ENCODE data around the gene UIMC1.

UIMC1 gene

DNA sequence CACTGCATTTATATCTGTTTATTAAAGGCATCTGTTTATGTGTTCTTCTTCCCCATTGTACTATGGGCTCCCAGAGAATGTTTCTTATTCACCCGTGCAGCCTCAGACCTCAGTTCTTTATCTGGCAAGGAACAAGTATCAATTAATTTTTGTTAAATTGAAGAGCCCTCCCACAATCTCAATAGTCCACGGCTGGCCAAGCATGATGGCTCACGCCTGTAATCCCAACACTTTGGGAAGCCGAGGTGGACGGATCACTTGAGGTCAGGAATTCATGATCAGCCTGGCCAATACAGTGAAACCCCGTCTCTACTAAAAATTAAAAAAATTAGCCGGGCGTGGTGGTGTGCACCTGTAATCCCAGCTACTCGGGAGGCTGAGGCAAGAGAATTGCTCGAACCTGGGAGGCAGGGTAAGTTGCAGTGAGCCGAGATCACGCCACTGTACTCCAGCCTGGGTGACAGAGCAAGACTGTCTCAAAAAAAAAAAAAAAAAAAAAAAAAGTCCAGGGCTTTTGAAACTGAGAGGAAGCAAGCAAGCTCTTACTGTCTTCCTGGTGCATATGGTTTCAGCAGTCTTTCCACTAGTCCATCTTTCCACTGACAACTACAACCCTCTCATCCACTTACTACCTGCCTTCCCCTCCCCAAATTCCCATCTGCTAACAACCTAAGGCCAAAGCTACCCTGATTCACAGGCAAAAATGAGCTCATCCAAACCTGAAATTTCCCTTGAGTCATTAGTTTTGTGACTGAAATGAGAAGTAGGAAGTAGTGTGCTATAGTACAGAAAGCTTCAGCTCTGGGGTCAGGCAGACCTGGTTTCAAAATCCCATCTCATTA, 105.1 kb downstream of the UIMC1 start:
- DNase-seq: peak; percentile 1

DNA sequence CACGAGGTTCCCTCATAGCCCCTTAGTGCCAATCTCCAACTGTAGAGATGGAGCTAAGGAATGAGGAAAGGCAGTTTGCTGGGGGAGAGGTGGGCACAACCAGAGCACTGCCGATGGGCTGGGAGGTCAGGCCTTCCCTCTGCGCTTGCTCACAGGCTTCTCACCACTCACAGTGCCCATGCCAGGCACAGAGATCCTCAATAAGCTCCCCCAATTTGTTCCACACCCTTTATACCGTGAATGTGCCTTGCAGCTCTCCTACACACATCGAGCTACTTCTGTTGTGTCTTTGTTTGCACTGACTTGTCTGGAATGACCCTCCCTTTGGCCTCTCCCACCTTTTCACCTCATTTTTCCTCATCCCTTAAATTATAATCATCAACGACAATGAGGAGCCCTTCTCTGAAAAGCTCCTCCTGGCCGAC, 105.8 kb downstream of the UIMC1 start:
- no peak for DNase-seq

DNA sequence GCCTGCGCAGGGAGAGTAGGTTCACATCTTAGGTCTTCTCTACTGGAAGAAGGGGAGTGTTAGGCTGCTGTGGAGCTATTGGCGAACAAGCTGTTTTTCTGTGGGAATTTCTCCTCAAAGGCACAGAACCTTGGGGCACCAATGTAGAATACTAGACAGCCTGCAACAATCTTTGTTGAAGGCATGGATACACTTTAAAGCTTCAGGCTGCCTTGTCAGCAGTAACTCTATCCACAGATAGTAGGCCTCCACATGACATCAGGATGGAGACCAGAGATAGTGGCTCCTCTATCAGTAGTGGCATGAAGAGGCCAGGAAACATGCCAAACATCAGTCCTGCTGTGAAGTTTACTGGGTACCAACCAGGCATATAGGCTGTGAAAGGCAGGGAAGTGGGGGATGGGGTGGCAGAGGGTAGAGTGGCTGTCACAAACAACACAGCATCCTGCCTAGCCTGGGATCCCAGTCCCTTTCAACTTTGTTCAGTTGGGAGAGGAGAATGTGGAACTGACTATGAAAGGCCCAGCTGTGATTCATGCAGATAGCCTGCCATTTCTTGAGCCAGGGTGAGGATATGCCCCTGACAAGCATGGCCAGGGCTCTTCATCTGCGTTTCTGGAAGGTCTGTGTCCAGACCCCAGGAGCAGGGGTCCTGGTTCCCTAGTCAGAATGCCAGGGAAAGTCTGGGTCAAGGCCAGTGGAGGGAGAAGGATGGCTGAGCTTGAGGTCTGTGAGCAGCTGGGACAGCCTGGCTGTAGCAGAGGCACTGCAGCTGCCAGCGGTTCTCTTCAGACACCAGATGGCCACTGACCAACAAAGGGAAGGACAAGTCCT, 106.4 kb downstream of the UIMC1 start:
- peak; percentile 1 for DNase-seq

DNA sequence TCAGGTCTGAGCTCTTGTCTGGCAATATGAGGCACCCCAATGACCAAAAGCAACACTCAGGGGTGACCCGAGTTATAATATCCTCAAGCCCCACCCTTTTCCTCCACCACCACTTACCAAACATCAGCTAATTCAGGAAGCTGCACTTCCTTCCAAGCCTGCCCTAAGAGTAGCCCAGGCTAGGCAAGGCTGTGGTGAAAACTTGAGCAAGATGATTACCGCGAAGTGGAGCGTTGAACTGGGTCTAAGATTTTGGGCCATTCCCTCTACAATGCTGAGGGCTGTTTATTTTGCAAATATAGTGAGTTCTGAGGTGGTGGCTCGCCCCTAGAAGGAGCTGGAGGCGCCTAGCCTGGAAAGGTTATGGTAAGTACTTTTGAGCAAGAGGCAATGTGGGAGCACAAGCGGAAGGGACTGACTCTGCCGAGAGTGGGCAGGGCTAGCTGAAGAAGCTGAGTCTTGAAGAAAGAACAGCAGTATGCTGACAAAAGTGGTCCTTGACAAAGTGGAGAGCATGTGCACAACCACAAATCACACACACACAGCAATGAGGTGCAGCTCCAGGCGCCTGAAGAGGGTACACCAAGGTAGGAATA, 107.2 kb downstream of the UIMC1 start, which contains the start of gene HK3:
HK3 (minus strand) TSS at position 51 of the 596 bp plus-strand sequence. CDS start 3,187 bp downstream, outside the sequence.
- DNase-seq: peak; percentile 9

DNA sequence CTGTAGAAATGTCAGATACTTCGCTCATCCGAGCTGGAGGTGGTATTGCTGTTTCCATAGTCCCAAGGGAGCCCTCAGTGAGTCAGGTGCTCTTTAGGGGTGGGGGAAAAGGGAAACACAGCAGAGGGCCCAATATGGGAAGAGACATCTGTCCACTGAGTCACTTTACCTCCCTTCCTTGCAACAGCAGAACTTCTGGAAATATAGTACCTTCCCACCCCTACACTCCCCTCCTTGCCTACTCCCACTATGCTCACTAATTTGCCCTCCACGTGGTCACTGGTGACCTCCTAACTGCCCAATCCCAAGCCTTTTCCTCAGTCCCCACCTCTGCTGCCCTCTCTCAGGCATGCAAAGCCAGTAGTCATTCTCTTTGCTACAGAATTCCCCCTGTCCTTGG, 109.3 kb downstream of the UIMC1 start:
- DNase-seq: peak; percentile 2

DNA sequence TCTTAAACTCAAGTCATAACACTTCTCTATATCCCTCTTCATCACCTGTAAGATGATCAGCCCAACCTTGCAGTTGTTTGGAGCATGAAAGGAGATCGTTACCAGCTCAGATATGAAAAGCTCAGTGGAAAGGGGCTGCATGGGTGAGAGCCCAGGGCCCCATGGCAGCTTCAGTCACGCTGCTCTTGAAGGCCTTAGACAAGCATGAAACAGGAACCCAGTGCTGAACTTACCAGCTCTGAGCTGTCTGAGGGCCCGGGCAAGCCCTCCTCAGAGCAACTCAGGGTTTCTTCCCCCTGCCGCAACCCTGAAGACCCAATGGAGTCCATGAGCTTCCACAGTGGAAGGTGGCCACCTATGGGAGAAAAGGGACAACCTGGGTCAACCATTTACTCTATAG, 110.7 kb downstream of the UIMC1 start:
- DNase-seq: peak; percentile 2

DNA sequence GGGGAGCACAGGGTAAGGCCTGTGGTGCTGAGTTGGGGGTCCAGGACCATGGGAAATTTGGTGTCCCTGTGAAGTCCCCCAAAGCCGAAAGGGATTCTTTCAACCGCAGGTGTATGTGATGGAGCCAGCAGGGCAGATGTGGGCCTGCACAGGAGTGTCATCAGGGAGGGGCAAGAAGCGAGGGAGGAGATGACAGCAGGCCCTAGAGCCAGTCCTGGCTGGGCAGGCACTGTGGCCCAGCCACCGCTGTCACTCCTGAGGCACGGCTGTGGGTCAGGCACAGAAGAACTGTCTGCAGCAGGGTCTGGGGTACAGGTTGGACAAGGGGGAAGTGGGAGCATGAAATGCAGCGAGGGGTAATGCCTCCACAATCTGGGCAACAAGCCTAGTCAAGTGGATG, 112.3 kb downstream of the UIMC1 start:
- DNase-seq: no peak

DNA sequence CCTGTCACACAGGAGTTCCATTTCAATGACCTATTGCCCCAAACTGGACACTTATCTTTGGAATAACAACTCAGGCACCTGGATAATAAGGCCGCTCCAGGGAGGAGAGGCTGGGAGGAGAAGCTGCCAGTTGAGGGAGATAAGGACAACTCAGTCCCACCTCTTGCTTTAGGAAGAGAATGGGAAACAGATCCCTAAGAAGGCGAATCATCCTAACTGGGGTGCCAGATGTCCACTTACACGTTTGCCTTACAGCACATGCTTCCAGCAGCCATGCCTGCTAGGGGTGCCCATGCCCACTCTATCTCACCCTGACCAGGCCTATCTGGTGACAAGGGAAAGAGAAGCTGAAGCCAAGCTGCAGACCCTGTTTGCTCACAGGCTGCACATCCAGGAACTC, 113.9 kb downstream of the UIMC1 start:
- DNase-seq: no peak

DNA sequence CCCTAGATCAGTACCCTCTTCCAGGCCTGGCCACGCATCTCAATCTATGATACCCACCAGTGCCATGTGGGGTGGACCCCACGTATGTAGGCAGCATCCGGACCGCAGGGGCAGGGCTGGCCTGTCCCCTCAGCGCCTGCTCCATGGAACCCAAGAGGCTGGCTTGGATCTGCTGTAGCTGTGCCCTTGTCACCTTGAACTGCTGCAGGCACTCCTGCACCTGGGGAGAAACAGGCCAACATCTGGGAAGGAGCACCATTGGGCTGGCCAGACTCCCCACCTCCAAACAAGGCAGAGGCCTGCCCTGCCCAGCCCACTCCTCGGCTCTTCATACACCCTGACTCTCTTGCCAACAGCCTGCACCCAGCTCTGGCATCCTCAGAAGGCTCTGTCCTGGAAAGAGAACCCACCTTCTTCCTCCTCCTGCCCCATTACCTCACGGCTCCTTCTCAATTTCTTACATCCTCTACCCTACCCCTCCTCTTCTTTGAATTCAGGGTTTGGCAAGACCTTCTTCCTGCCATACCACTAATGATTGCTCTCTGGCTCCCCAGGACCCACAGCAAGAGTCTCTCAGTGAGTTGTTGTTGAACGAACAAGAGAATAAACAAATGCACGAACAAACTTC, 115.1 kb downstream of the UIMC1 start:
- no peak for DNase-seq

DNA sequence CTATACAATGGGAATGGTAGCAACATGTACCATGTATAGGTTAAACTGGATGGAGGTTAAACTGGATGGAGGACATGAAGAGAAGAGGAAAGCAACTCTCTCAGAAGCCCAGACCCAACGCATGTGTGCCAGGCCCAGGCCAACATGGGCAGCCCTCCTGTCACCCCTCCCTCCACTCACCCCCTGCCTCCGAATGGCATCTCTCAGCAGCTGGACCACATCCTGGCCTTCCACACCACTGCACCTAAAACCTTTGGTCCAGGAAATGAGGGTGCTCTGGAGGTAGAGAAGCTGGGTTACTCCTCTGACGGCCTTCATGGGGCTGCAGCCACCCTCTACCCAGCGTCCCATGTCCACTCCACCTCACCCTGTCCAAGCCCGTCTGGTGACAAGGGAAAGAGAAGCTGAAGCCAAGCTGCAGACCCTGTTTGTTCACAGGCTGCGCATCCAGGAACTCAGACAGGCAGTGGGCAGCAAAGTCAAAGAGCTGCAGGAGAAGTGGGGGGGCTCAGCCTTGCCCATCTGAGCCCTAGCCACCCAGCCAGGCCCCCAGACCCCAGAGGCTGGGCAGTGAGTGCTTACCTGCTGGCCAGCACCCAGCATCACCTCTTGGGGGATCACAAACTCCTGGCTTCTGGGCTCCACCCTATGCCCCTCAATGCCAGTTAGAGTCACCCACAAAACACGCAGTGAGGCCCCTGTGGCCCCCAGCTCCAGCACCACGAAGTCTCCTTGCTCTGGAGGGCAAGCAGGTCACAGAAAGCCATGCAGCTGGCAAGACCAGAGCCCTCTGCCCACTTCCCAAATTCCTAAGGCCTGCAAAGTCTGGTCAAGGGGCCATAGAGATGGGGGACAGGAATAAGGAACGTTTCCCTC, 115.9 kb downstream of the UIMC1 start:
- no peak for DNase-seq

DNA sequence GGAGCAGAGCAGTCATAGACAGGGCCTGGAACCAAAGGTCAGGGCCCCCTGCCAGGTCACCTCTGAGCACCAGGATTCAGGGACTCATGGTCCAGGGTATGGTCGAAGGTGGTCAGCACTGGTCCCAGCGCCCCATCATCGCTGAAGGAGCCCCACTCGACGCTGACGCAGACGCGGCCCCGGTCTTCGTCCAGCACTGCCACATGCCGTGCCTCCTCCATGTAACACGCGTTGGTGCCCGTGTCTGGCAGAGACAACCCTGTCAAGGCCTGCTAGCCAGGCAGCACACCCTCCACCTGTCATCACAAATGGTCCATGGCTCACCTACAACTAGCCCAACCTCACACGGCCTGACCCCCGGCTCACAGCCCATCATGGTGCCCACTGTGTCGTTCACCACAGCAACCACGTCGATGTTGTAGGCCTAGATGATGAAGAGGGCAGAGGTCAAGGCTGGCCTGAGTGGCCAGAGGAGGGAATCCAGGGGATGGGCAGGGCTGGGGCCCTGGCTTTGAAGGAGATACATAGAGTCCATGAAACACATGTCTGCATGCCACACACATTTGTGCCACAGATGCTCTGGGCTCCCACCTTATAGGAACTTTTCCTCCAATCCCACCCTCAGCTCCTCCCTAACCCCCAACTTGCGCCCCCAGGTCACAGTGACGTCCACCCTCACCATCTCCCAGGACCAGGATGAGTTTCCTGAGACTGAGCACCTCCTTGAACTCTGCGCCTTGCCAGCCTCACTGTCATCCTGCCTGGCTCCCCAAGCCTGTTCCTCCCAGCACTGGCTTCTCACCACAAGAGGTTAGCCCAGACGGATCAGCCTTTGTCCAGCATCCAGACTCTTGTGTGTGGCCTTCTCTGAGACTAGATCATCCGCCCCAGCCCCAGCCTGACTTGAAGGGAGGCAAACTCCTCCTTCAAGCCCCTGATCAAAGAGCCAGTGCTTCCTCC, 117.0 kb downstream of the UIMC1 start:
- no peak for DNase-seq

DNA sequence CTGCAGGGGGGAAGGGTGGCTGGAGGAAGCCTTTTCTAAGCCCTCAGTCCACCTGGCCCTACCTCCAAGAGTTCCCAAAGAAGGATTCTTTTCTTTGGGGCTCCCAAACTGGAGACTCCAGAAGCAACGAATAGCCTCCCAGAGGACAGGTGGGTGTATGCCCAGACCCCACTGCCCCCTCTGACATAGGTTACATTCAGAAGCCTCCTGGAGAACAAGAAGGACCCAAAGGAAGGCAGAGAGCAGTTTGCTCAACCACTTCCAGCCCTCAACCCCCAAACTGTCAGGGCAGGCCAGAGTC, 117.8 kb downstream of the UIMC1 start:
- DNase-seq: no peak

DNA sequence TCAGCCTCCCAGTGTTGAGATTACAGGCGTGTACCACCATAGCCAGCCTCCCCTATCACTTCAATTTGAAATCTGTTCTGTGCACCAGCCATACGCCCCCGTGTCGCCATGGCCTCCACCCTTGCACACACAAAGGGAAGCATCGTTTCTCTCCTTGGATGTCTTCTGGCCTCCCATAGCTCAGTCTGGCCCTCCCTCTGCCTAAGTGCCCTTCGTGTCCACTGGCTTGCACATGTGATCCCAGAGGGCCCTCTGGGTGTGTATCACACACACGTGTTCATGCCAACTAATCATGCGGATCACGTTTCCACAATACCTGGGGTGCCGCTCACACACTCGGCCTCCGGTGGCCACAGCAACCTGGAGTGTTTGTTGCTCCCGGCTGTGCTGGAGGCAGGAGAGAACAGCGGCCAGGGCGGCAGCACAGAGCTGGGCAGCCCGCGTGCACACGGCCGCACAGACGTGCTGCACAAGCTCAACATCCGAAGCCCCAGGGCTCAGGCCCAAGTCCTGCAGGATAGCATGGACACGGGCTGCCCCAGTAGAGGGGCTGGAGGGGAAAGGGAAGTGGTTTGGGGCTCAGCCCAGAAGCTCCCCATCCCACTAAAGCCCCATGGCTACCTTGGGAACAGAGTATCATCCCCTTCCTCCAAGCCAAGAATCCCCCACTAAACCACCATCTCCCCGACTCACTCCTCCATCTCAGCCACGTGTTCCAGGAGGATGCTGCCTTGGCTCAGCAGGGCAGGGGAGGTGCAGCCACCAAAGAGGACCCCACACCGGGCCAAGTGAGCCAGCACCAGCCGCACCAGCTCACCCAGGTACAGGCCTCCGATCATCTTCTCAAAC, 118.3 kb downstream of the UIMC1 start:
- DNase-seq: no peak

DNA sequence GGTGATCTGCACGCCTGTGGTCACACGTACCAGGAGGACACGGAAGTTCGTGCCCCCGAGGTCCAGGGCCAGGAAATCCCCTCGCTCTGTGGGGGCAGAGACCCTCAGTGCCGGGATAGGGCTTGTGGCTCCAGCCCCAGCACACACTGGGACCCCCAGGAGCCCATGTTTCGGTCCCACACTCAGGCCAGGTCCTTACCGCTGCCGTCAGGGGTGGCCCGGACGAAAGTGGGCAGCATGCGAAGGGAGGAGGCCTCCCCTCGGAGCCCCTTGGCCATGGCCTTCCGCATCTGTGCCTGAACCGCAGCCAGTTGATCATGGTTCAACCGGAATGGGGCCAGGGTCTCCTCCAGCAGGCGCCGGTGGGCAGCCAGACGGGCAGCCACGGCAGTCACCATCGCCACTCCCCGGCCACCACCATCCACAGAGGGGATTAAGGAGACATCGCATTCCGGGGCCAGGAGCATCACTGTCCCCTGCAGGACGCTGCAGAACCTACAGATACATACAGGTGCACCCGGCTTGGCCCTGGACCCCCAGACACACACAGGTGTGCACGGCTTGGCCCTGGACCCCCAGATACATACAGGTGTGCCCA, 119.2 kb downstream of the UIMC1 start:
- DNase-seq: no peak

DNA sequence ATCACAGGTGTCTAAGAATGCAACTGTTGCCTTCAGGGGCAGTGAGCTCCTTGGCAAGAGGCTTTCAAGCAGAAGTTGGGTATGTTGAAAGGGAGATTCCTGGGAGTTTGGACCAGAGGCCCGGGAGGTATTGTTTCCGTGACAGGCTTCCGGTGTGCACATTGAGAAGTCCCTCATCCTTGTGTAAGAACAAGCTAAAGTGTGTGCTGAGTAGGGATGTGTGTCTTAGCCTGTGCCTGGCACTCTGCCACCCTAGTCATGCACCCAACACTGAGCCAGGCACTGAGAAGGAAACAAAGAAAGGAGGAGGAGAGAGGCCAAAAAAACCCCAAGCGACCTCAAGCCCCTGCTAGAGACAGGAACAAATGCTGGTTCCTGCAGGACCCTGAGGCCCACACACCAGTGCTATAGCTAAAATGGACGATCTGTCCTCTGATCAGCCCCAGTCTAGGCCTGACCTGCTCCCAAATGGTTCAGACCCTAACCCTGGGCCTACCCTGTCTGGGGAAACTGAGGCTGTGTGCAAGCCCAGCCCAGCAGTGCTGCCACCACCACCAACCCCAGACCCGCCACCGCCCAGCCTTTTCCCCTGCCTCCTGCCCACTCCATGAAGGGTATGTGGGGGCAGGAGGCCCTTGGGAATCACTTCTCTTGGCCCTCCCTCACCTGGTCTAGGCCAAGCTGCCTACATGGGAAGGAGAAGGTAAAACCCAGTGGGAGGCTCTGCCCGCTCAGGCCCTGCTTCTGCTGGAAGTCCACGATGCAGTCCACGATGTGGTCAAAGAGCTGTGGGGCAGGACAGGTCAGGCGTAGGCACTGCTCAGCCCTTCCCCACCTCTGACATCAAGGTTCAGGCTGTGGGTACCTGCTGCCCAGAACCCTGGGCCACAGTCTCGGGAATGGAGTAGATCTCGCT, 120.0 kb downstream of the UIMC1 start:
- peak; percentile 38 for DNase-seq

DNA sequence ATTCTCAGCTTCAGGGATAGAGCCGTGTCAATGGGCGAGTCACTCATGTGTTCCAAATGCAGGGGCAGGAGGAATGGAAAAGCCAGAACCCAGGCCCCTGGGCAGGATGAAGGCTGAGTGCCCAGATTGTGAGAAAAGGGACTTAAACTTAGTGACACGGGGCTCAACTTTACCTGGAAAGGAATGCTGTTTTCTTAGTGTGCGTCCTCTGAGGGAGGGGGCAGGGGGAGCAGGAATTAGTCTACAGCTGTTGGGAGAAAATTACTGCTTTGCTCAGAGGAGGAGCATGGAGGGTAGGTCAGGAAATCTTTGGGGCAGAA, 122.0 kb downstream of the UIMC1 start:
- no peak for DNase-seq

DNA sequence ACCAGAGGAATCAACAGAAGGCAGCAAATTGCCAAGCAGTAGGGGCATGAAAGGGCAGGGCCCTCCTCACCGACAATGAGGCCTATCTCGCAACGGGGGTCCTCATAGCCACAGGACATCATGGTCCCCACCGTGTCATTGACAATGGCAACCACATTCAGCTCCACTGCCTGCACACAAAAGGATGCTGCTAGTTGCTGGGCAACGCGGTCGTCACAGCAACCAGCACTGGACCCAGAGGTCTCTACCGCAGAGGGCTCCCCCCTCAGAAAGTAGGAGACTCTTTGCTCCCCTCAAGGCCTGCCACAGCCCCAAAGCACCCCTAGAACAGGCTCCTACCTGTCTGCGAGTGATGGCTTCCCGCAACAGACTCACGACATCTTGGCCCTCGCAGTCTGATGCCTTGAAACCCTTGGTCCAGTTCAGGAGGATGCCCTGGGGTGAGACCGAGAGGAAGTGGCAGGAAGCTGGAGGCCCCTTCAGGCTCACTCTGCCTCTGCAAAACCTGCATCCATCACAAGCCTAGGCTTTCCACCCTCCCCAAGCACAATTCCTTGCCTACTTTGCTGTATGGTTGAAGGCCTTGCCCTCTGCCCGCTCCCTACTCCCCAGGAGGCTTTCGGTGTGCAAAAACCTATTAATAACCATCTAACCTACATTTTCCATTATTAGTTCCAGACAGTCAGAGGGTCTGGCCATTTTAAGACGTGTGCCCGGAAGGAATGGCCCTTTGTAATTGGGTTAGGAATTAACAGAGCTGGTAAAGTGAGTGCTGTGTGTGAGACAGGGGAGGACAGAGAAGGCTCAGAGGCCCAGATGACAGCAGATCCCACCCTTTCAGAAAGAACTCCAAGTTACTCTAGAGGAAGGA, 122.6 kb downstream of the UIMC1 start:
- DNase-seq: no peak

DNA sequence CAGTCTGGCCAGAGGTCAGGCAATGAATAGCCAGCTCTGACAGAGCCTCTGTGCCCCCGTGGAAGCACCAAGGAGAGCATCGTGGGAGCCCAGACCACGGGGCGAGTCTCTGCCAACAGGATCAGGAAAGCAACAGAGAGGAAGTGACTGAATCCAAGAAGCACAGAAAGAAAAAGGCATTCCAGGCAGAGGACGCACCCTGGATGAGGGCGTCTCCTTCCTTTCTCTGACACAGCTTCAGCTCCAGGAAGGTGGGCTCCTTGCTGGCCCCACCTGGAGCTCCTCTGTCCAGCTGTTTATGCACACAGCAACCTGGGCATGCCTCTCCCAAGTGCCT, 124.0 kb downstream of the UIMC1 start:
- no peak for DNase-seq
